Mononuclear cell (primary cell): Measurements from ENCODE around the gene LEPR. TPM values are rescaled to one million over a fixed set of nuclear protein-coding genes. Genes with fewer than 3 reads are reported as not detected.
A peak's percentile ranks its signal among the peaks of the same experiment; 100 is the strongest.
"Not testable (repeated sequence)": the region's sequence is repeated elsewhere in the genome, so short reads cannot be mapped to it uniquely, and the experiment has no call there.

ENCODE experiments used
- H3K27me3 ChIP-seq: 2 replicates; pipeline ENCODE4 v1.6.0; 2011; ENCODE audit warnings: low read length, control low read depth; ENCODE audit not compliant: insufficient read depth
- H3K4me1 ChIP-seq: 2 replicates; pipeline ENCODE4 v1.5.1; 2011; ENCODE audit warnings: mild to moderate bottlenecking, low read length, control low read depth; ENCODE audit not compliant: insufficient read depth
- H3K4me3 ChIP-seq: 2 replicates; pipeline ENCODE4 v1.5.1; 2011; ENCODE audit warnings: mild to moderate bottlenecking, low read length, moderate library complexity
- H3K9me3 ChIP-seq: 2 replicates; pipeline ENCODE4 v1.5.1; 2011; ENCODE audit warnings: low read depth, mild to moderate bottlenecking, control low read depth, low read length
- total RNA-seq: library from RNA; depleted of rRNA; stranded (reverse); fragments of >200 nt; gene quantifications from one replicate; pipeline ENCODE4 v1.2.3, GENCODE V29; 2012

The LEPR gene
- total RNA-seq: 5.2 TPM

GRCh38 chr1:65420590-65421350 lies at the start of gene LEPR, which contains the start of gene LEPROT:
LEPR (plus strand) TSS chr1:65420668; CDS start chr1:65565566, 144,898 bp downstream.
LEPROT (plus strand) TSS chr1:65420668; CDS start chr1:65420725, 57 bp downstream.
- Histone ChIP-seq H3K9me3 (no peaks in the 10 kb centered on the region), H3K4me1 (peaks cover 36% of the 10 kb centered on the region), H3K27me3 (peaks cover 2% of the 10 kb centered on the region), H3K4me3 (peak within 1 kb of the TSS; percentile 79)

- Histone ChIP-seq H3K4me3 (no peak overlapping the region), H3K27me3 (no peaks in the 10 kb centered on the region), H3K4me1 (no peaks in the 10 kb centered on the region), H3K9me3 (no peaks in the 10 kb centered on the region)
Measured at GRCh38 chr1:65371544-65371943, 48.9 kb upstream of the LEPR start.

GRCh38 chr1:65372557-65372956 lies 47.9 kb upstream of the LEPR start:
- H3K4me3 ChIP-seq: no peak overlapping the region
- H3K4me1 ChIP-seq: no peaks in the 10 kb centered on the region
- H3K27me3 ChIP-seq: no peaks in the 10 kb centered on the region
- no peaks in the 10 kb centered on the region for H3K9me3 ChIP-seq

- Histone ChIP-seq H3K9me3 (no peaks in the 10 kb centered on the region), H3K27me3 (no peaks in the 10 kb centered on the region), H3K4me1 (no peaks in the 10 kb centered on the region), H3K4me3 (no peak overlapping the region)
Measured at GRCh38 chr1:65377496-65378246, 42.8 kb upstream of the LEPR start.

- Histone ChIP-seq H3K4me3 (no peak overlapping the region), H3K4me1 (no peaks in the 10 kb centered on the region)
Measured at GRCh38 chr1:65378247-65378946, 42.1 kb upstream of the LEPR start.

GRCh38 chr1:65384426-65384825 lies 36.0 kb upstream of the LEPR start:
- not testable (repeated sequence) for H3K4me1 ChIP-seq, H3K9me3 ChIP-seq, H3K27me3 ChIP-seq, H3K4me3 ChIP-seq

More at GRCh38 chr1:65378247-65378946, 42.1 kb upstream of the LEPR start:
- Histone ChIP-seq H3K27me3 (no peaks in the 10 kb centered on the region), H3K9me3 (no peaks in the 10 kb centered on the region)

GRCh38 chr1:65386439-65386838 lies 34.0 kb upstream of the LEPR start:
- H3K4me1 ChIP-seq: no peaks in the 10 kb centered on the region
- H3K4me3 ChIP-seq: no peak overlapping the region
- H3K27me3 ChIP-seq: no peaks in the 10 kb centered on the region
- no peaks in the 10 kb centered on the region for H3K9me3 ChIP-seq

GRCh38 chr1:65387821-65388220 lies 32.6 kb upstream of the LEPR start:
- no peaks in the 10 kb centered on the region for H3K4me1 ChIP-seq
- H3K9me3 ChIP-seq: no peaks in the 10 kb centered on the region
- no peaks in the 10 kb centered on the region for H3K27me3 ChIP-seq
- no peak overlapping the region for H3K4me3 ChIP-seq

- H3K4me3 ChIP-seq: no peak overlapping the region
- H3K4me1 ChIP-seq: no peaks in the 10 kb centered on the region
- H3K9me3 ChIP-seq: no peaks in the 10 kb centered on the region
- no peaks in the 10 kb centered on the region for H3K27me3 ChIP-seq
Measured at GRCh38 chr1:65388908-65389695, 31.4 kb upstream of the LEPR start.

GRCh38 chr1:65392497-65392896 lies 28.0 kb upstream of the LEPR start:
- Histone ChIP-seq H3K9me3 (no peaks in the 10 kb centered on the region), H3K27me3 (no peaks in the 10 kb centered on the region), H3K4me3 (no peak overlapping the region), H3K4me1 (peaks cover 4% of the 10 kb centered on the region)

- peaks cover 4% of the 10 kb centered on the region for H3K4me1 ChIP-seq
- no peaks in the 10 kb centered on the region for H3K27me3 ChIP-seq
- no peak overlapping the region for H3K4me3 ChIP-seq
- no peaks in the 10 kb centered on the region for H3K9me3 ChIP-seq
Measured at GRCh38 chr1:65393347-65393746, 27.1 kb upstream of the LEPR start.

GRCh38 chr1:65393928-65394327 lies 26.5 kb upstream of the LEPR start:
- peaks cover 4% of the 10 kb centered on the region for H3K4me1 ChIP-seq
- no peak overlapping the region for H3K4me3 ChIP-seq
- no peaks in the 10 kb centered on the region for H3K9me3 ChIP-seq
- H3K27me3 ChIP-seq: no peaks in the 10 kb centered on the region

GRCh38 chr1:65395887-65396612 lies 24.4 kb upstream of the LEPR start:
- no peak overlapping the region for H3K4me3 ChIP-seq
- peaks cover 4% of the 10 kb centered on the region for H3K4me1 ChIP-seq
- no peaks in the 10 kb centered on the region for H3K27me3 ChIP-seq
- H3K9me3 ChIP-seq: no peaks in the 10 kb centered on the region

- Histone ChIP-seq H3K4me3 (no peak overlapping the region), H3K27me3 (no peaks in the 10 kb centered on the region), H3K9me3 (no peaks in the 10 kb centered on the region), H3K4me1 (peaks cover 4% of the 10 kb centered on the region)
Measured at GRCh38 chr1:65398083-65398482, 22.4 kb upstream of the LEPR start.
